T-helper 22 cell (primary cell): ENCODE measurements around the gene ANKRD13A.
"Not testable (repeated sequence)": the region's sequence is repeated elsewhere in the genome, so short reads cannot be mapped to it uniquely, and the experiment has no call there.

ENCODE experiments used
- DNase-seq: peaks from one replicate; pipeline ENCODE4 v3.0.0-alpha.2; 2020; ENCODE audit warnings: low read depth

Gene ANKRD13A

DNA sequence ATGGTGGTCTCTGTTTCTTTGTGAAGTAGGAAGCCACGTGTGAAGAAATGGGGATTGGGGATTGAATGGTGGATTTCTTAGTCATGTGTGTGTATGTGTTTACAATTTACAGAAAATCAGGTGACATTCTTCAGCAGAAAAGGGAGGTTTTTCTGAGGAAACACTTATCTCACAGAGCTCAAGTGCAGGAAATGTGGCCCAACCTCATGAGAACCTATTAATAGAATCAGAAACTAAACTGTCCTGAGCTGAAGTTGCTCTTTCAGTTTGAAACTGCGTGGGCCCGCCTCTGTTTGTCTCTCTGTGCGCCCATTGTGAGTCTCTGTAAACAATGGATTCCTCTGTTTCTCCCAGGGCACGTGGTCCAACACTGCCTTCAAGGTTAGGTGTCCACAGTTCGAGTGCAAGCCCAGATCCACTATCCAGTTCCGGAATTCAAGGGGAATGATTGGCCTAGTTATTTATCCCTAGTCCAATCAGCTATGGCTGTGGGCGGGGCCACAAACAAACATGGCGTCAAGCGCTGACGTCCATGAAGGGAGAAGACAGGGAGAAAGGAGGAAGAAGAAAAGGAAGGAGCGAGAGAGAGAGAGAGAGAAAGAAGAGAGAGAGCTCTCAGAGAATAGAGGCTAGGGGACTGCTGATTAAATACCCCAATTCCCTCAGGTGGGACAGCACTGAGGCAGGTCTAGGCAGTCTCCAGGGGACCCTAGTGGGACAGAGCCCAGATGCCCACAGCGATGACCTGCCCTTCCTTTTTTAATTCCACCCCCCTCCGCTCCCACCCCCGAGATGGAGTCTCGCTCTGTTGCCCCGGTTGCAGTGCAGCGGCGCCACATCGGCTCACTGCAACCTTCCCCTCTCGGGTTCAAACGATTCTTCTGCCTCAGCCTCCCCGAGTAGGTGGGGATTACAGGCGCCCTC, 80.5 kb downstream of the ANKRD13A start:
- peak; percentile 51 for DNase-seq

DNA sequence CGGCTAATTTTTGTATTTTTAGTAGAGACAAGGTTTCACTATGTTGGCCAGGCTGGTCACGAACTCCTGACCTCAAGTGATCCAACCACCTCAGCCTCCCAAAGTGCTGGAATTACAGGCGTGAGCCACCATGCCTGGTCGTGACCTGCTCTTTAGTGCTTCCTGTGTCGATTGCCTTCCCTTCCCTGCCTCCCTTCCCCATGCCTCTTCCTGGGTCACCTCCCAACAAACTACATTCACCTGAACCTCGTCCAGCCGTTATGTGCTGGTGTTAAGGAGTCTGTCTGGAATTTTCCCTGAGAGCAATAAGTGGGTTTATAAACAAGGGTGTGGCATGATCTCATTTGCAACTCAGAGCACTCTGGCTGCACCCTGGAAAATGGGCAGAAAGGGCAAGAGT, 81.2 kb downstream of the ANKRD13A start:
- DNase-seq = no peak

DNA sequence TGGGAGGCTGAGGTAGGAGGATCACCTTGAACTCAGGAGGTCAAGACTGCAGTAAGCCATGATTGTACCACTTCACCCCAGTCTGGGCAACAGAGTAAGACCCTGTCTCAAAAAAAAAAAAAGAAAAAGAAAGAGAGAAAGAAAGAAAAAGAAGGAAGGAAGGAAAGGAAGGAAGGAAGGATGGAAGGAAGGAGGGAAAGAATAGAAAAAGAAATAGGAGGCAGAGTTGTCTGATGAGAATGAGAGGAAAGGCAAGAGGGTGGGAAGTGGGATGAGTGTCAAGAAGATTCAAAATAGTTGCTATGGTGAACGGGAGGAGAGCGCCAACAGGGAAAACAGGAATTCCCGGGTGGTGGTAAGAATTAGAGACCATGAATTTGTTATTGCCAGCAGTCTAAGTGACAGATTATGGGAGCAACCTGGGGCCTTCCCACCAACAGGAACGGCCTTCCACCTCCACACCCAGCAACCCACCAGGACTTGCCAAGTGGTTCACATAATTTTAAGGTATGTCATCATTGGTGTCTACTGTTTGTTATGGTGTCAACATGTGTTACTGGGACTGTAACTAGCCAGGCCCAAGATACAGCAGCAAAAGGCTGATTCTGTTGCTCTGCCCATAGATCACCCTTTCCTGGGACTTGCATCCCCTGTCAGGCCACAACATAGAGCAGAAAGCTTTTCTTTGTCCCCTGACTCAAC, 85.2 kb downstream of the ANKRD13A start:
- DNase-seq = no peak

DNA sequence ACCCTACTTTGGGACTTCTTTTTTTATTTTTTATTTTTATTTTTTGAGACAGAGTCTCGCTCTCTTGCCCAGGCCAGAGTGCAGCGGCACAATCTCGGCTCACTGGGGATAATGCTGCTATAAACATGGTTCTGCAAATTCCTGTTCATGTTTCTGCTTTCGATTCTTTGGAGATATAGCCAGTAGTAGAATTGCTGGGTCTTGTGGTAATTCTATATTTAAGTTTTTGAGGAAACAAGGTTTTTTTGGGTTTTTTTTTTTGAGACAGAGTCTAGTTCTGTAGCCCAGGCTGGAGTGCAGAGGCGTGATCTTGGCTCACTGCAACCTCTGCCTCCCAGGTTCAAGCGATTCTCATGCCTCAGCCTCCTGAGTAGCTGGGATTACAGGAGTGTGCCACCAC, 89.0 kb downstream of the ANKRD13A start:
- not testable (repeated sequence) for DNase-seq

DNA sequence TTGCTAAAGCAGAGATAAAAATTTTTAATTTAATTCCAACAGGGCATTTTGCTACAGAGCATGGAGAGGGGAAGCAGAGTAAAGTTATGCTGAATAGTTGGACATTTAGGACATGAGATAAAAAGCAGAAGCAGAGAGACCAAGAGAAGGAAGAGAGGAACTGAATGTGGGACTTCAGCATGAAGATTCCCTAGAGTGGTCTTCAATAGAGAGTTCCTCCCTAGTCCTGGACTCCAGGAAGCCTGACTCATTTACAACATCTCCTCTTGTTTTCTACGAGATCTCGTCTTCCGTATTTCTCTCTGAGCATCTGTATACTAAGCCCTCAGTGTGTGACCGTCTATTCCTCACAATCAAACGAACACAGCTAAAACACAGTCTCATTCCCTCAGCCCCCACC, 89.7 kb downstream of the ANKRD13A start:
- DNase-seq = no peak
